Neuronal stem cell (in vitro differentiated cells): Measurements from ENCODE around the gene RDX.

Source experiments
- DNase-seq: peaks from one replicate; pipeline ENCODE4 v3.0.0-alpha.2; 2013; ENCODE audit warnings: low spot score
- H2AFZ ChIP-seq: one replicate; pipeline ENCODE4 v1.6.1; 2013; ENCODE audit warnings: mild to moderate bottlenecking, low read length, inconsistent platforms
- H2AK5ac ChIP-seq: 2 replicates; pipeline ENCODE4 v1.6.1; 2013; ENCODE audit warnings: low read depth, mild to moderate bottlenecking, inconsistent platforms, low read length, moderate library complexity, mixed read lengths
- H2BK120ac ChIP-seq: 2 replicates; pipeline ENCODE4 v1.6.1; 2013; ENCODE audit warnings: low read depth, mild to moderate bottlenecking, inconsistent platforms, low read length, moderate library complexity, mixed read lengths
- H2BK12ac ChIP-seq: one replicate; pipeline ENCODE4 v1.6.1; 2013; ENCODE audit warnings: low read length, inconsistent platforms
- H2BK15ac ChIP-seq: 2 replicates; pipeline ENCODE4 v1.6.1; 2013; ENCODE audit warnings: mild to moderate bottlenecking, low read length, inconsistent platforms, mixed read lengths
- H2BK5ac ChIP-seq: one replicate; pipeline ENCODE4 v1.6.1; 2013; ENCODE audit warnings: inconsistent platforms, mild to moderate bottlenecking, low read length, moderate library complexity
- H3K14ac ChIP-seq: one replicate; pipeline ENCODE4 v1.6.1; 2013; ENCODE audit warnings: low read length, inconsistent platforms
- H3K18ac ChIP-seq: 2 replicates; pipeline ENCODE4 v1.6.1; 2013; ENCODE audit warnings: low read length, inconsistent platforms
- H3K23ac ChIP-seq: 2 replicates; pipeline ENCODE4 v1.6.1; 2013; ENCODE audit warnings: low read depth, mild to moderate bottlenecking, mixed read lengths, low read length, inconsistent platforms; ENCODE audit not compliant: poor library complexity
- H3K27ac ChIP-seq: replicated peaks from 3 replicates; pipeline ENCODE4 v1.5.1; 2013; ENCODE audit warnings: low read length, inconsistent platforms
- H3K27me3 ChIP-seq, 3 experiments: 2 replicates each; pipeline ENCODE4 v1.6.1; 2013; ENCODE audit warnings: low read length in 3 of 3, mild to moderate bottlenecking in 2 of 3, inconsistent platforms in 1 of 3, low read depth in 1 of 3, mixed read lengths in 1 of 3, moderate library complexity in 1 of 3; ENCODE audit not compliant: control insufficient read depth in 3 of 3, insufficient read depth in 3 of 3
- H3K36me3 ChIP-seq, 2 donors: replicated peaks in 1 of 2; 2 replicates each; pipeline ENCODE4 v1.6.1; 2013; ENCODE audit warnings: low read length in 2 of 2; ENCODE audit not compliant: control insufficient read depth in 2 of 2, insufficient read depth in 2 of 2
- H3K4ac ChIP-seq: 2 replicates; pipeline ENCODE4 v1.6.1; 2013; ENCODE audit warnings: inconsistent platforms, mild to moderate bottlenecking, low read length, moderate library complexity
- H3K4me1 ChIP-seq, 2 donors: 1 replicate in 1 of 2; 2 replicates in 1 of 2; pipeline ENCODE4 v1.6.1; 2013; ENCODE audit warnings: low read length in 2 of 2, low read depth in 1 of 2; ENCODE audit not compliant: control insufficient read depth in 2 of 2, insufficient read depth in 1 of 2
- H3K4me2 ChIP-seq: one replicate; pipeline ENCODE4 v1.6.1; 2013; ENCODE audit warnings: mild to moderate bottlenecking, low read length, inconsistent platforms; ENCODE audit not compliant: insufficient read depth, poor library complexity, severe bottlenecking
- H3K4me3 ChIP-seq, 2 donors: 2 replicates each; pipeline ENCODE4 v1.5.1; 2013; ENCODE audit warnings: low read length in 2 of 2, mild to moderate bottlenecking in 2 of 2, inconsistent platforms in 1 of 2, moderate library complexity in 1 of 2
- H3K79me1 ChIP-seq: one replicate; pipeline ENCODE4 v1.6.1; 2013; ENCODE audit warnings: low read depth, mild to moderate bottlenecking, inconsistent platforms, low read length, moderate library complexity
- H3K9ac ChIP-seq: one replicate; pipeline ENCODE4 v1.6.1; 2013; ENCODE audit warnings: mild to moderate bottlenecking, low read depth, low read length, inconsistent platforms; ENCODE audit not compliant: poor library complexity
- H3K9me3 ChIP-seq, 2 donors: replicated peaks in 1 of 2; 2 replicates each; pipeline versions ENCODE3 to v1.6.1; 2013; ENCODE audit warnings: low read length in 2 of 2, mild to moderate bottlenecking in 2 of 2, inconsistent platforms in 1 of 2, low read depth in 1 of 2, mixed read lengths in 1 of 2, moderate library complexity in 1 of 2; ENCODE audit not compliant: control insufficient read depth in 2 of 2, insufficient read depth in 1 of 2
- H4K8ac ChIP-seq: one replicate; pipeline ENCODE4 v1.6.1; 2013; ENCODE audit warnings: low read depth, mild to moderate bottlenecking, inconsistent platforms, low read length, moderate library complexity
- H4K91ac ChIP-seq: one replicate; pipeline ENCODE4 v1.6.1; 2013; ENCODE audit warnings: low read length, low read depth, mild to moderate bottlenecking, inconsistent platforms; ENCODE audit not compliant: poor library complexity
- WGBS, 2 donors: extraction: QIAGEN DNeasy Blood & Tissue Kit; methylation state at CpG; one replicate each; pipeline ENCODE4 v1.1.7; 2013; ENCODE audit warnings: missing lambda C conversion rate in 2 of 2, mixed read lengths in 1 of 2; ENCODE audit not compliant: insufficient read length in 2 of 2, insufficient replicate concordance in 1 of 2; ENCODE audit errors: extremely low coverage in 2 of 2; 5-methylcytosine and 5-hydroxymethylcytosine counted together

The RDX gene

GRCh38 chr11:110125632-110126031 is 170.8 kb downstream of the RDX start:
- no peak overlapping the region for H3K18ac ChIP-seq
- no peak overlapping the region for H3K9ac ChIP-seq
- no peak overlapping the region for H3K27ac ChIP-seq
- H2BK120ac ChIP-seq, result no peak overlapping the region
- H3K4me2 ChIP-seq, result no peak overlapping the region
- H2BK15ac ChIP-seq, result no peak overlapping the region
- peaks cover 7 to 31% of the 10 kb centered on the region in 2 donors for H3K4me1 ChIP-seq
- H2AFZ ChIP-seq, result no peak overlapping the region
- no peaks in the 10 kb centered on the region for H3K27me3 ChIP-seq
- no peaks in the 10 kb centered on the region for H3K79me1 ChIP-seq
- peaks cover 0 to 3% of the 10 kb centered on the region in 2 donors for H3K9me3 ChIP-seq
- H3K14ac ChIP-seq, result no peak overlapping the region
- no peak overlapping the region for H4K8ac ChIP-seq
- H3K4ac ChIP-seq, result no peak overlapping the region
- H3K23ac ChIP-seq, result no peak overlapping the region
- no peak for DNase-seq
- WGBS, 2 donors, result no CpG with 5 or more reads among the region's 4 CpGs
- H2BK5ac ChIP-seq, result no peak overlapping the region
- H3K4me3 ChIP-seq, result no peak overlapping the region
- peaks cover 0 to 4% of the 10 kb centered on the region in 2 donors for H3K36me3 ChIP-seq
- H2BK12ac ChIP-seq, result no peak overlapping the region
- no peak overlapping the region for H4K91ac ChIP-seq
- no peak overlapping the region for H2AK5ac ChIP-seq
